PC-3 (cell line): Measurements from ENCODE around the gene WDR41.

ENCODE experiments used
- EZH2 ChIP-seq: fragments of 300-600 bp; sonication (generic); IDR thresholded peaks from one replicate; pipeline ENCODE4 v1.6.1; 2017; ENCODE audit warnings: antibody characterized with exemption, mild to moderate bottlenecking, low read length; ENCODE audit not compliant: unreplicated experiment
- TF ChIP-seq, protein P1 (sequence below): fragments of 300-600 bp; sonication (generic); conservative IDR thresholded peaks from 2 replicates; pipeline ENCODE4 v1.5.1; 2017; ENCODE audit warnings: antibody characterized with exemption, low read depth, mild to moderate bottlenecking, low read length

DNA sequence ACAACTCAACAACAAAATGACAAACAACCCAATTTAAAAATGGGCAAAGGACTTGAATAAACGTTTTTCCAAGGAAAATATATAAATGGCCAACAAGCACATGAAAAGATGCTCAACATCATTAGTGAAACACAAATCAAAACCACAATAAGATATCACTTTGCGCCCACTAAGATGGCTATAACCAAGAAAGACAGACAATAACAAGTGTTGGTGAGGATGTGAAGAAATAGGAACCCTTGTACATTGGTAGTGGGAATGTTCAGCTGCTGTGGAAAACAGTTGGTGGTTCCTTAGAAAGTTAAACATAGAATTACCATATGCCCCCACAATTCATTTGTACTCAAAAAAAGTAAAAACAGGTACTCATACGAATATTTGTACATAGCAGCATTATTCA, 39.2 kb upstream of the WDR41 start:
- no peak for TF ChIP-seq EZH2
- TF ChIP-seq, protein P1, sequence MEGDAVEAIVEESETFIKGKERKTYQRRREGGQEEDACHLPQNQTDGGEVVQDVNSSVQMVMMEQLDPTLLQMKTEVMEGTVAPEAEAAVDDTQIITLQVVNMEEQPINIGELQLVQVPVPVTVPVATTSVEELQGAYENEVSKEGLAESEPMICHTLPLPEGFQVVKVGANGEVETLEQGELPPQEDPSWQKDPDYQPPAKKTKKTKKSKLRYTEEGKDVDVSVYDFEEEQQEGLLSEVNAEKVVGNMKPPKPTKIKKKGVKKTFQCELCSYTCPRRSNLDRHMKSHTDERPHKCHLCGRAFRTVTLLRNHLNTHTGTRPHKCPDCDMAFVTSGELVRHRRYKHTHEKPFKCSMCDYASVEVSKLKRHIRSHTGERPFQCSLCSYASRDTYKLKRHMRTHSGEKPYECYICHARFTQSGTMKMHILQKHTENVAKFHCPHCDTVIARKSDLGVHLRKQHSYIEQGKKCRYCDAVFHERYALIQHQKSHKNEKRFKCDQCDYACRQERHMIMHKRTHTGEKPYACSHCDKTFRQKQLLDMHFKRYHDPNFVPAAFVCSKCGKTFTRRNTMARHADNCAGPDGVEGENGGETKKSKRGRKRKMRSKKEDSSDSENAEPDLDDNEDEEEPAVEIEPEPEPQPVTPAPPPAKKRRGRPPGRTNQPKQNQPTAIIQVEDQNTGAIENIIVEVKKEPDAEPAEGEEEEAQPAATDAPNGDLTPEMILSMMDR: no peak
